Measurements from ENCODE around the gene SV2C. TPM values are rescaled to one million over a fixed set of nuclear protein-coding genes. Genes with fewer than 3 reads are reported as not detected.

The SV2C gene
- total and polyA plus RNA-seq, 10 of the 15 experiments (the other 5 are each of a cell fraction or from before 2014, with no cell fraction given): under 0.01 to 1.1 (median 0.63) TPM

DNA sequence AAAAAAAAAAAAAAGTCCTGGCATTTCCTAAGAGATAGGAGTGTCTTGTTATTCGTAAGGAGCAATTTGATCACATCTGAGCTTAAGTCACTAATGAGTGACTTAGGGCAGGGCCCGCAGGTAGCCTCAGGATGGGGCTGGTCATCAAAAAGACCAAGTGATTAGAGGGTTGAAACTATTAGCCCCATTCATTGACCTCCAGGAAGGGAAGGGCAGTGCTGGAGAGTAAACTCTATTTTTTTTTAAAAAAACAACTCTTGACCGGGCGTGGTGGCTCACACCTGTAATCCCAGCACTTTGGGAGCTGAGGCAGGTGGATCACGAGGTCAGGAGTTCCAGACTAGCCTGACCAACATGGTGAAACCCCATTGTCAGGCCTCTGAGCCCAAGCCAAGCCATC is 273.7 kb downstream of the SV2C start:
- H2AFZ ChIP-seq (ENCODE audit: control insufficient read depth, low read depth, low read length): no peak overlapping the region
- no peaks in the 10 kb centered on the region for H3K27me3 ChIP-seq (replicated peaks in 1 of 2; ENCODE audit: control insufficient read depth in 2 of 2, insufficient read depth in 2 of 2, low read length in 1 of 2)
- intact Hi-C loops (cut with micrococcal nuclease; ENCODE audit: unreplicated experiment): no loop called here
- H3K4me1 ChIP-seq (ENCODE audit: control insufficient read depth, insufficient read depth, low read length): peaks cover 4% of the 10 kb centered on the region; the same call in 1 of the 2 replicates
- H3K27ac ChIP-seq (ENCODE audit: control insufficient read depth, insufficient read depth): no peak overlapping the region
- no peak overlapping the region for H3K4me2 ChIP-seq (ENCODE audit: control insufficient read depth, insufficient read depth)
- no peak for DNase-seq (ENCODE audit: low read depth, low spot score)
- no peaks in the 10 kb centered on the region for H4K20me1 ChIP-seq (ENCODE audit: control insufficient read depth, insufficient read depth)
- CTCF ChIA-PET: no interaction called here
- RAD21 ChIA-PET (ENCODE audit: unreplicated experiment): no interaction called here
- BruUV-seq (replicated peaks): no TSS peak
- no peak for FAIRE-seq
- POLR2A ChIA-PET: no interaction called here
- ATAC-seq: no peak
- no peaks in the 10 kb centered on the region for H3K9me3 ChIP-seq (replicated peaks; ENCODE audit: control insufficient read depth, insufficient read depth, low read length)
- H3K9ac ChIP-seq (ENCODE audit: control insufficient read depth, insufficient read depth, low read length): no peak overlapping the region
- in situ Hi-C loops (cut with MboI): no loop called here
- no peaks in the 10 kb centered on the region for H3K79me2 ChIP-seq (ENCODE audit: control insufficient read depth, insufficient read depth, low read length)
- WGBS (ENCODE audit: insufficient coverage, insufficient replicate concordance, low lambda C conversion rate, missing lambda C conversion rate): 65% methylated on average over 5 of the region's 5 CpGs
- H3K36me3 ChIP-seq (ENCODE audit: control insufficient read depth in 2 of 2, insufficient read depth in 2 of 2, low read length in 1 of 2): no peaks in the 10 kb centered on the region
- H3K4me3 ChIP-seq: no peak overlapping the region
- SMC1A ChIA-PET (ENCODE audit: uncharacterized antibody, unreplicated experiment): no interaction called here
- TF ChIP-seq RAD21 (IDR thresholded peaks at IDR 0.05; ENCODE audit: insufficient read depth, low read depth, low read length): no peak
- no peak for TF ChIP-seq HCFC1 (IDR thresholded peaks at IDR 0.05; ENCODE audit: low read length)
- no peak for TF ChIP-seq CHD4 (IDR thresholded peaks at IDR 0.05)
- TF ChIP-seq NKRF (conservative IDR thresholded peaks at IDR 0.05): no peak
- no peak for TF ChIP-seq NBN (IDR thresholded peaks at IDR 0.05)
- TF ChIP-seq FOXM1 (IDR thresholded peaks at IDR 0.05; ENCODE audit: low read depth, low read length): no peak
- no peak for TF ChIP-seq RELB (IDR thresholded peaks at IDR 0.05; ENCODE audit: low read depth)
- no peak for TF ChIP-seq MYC (IDR thresholded peaks at IDR 0.05; ENCODE audit: insufficient read depth, insufficient read length, insufficient replicate concordance, low read length, severe bottlenecking)
- no peak for TF ChIP-seq YBX1 (IDR thresholded peaks at IDR 0.05)
- TF ChIP-seq CTCF (IDR thresholded peaks at IDR 0.05 in 2 of 3, conservative IDR thresholded peaks at IDR 0.05 in 1 of 3; ENCODE audit: control insufficient read depth in 2 of 3, extremely low read depth in 1 of 3, insufficient read depth in 1 of 3, low read depth in 3 of 3, low read length in 3 of 3): no peak
- no peak for TF ChIP-seq TAF1 (IDR thresholded peaks at IDR 0.05; ENCODE audit: borderline replicate concordance, low read depth, low read length)
- no peak for TF ChIP-seq TCF12 (IDR thresholded peaks at IDR 0.05; ENCODE audit: low read depth, low read length)
- TF ChIP-seq ESRRA (IDR thresholded peaks at IDR 0.05; ENCODE audit: low read length): no peak
- TF ChIP-seq, protein P1, sequence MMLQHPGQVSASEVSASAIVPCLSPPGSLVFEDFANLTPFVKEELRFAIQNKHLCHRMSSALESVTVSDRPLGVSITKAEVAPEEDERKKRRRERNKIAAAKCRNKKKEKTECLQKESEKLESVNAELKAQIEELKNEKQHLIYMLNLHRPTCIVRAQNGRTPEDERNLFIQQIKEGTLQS (IDR thresholded peaks at IDR 0.05; ENCODE audit: borderline replicate concordance, extremely low read depth, low read depth, low read length): no peak
- TF ChIP-seq, protein P2, sequence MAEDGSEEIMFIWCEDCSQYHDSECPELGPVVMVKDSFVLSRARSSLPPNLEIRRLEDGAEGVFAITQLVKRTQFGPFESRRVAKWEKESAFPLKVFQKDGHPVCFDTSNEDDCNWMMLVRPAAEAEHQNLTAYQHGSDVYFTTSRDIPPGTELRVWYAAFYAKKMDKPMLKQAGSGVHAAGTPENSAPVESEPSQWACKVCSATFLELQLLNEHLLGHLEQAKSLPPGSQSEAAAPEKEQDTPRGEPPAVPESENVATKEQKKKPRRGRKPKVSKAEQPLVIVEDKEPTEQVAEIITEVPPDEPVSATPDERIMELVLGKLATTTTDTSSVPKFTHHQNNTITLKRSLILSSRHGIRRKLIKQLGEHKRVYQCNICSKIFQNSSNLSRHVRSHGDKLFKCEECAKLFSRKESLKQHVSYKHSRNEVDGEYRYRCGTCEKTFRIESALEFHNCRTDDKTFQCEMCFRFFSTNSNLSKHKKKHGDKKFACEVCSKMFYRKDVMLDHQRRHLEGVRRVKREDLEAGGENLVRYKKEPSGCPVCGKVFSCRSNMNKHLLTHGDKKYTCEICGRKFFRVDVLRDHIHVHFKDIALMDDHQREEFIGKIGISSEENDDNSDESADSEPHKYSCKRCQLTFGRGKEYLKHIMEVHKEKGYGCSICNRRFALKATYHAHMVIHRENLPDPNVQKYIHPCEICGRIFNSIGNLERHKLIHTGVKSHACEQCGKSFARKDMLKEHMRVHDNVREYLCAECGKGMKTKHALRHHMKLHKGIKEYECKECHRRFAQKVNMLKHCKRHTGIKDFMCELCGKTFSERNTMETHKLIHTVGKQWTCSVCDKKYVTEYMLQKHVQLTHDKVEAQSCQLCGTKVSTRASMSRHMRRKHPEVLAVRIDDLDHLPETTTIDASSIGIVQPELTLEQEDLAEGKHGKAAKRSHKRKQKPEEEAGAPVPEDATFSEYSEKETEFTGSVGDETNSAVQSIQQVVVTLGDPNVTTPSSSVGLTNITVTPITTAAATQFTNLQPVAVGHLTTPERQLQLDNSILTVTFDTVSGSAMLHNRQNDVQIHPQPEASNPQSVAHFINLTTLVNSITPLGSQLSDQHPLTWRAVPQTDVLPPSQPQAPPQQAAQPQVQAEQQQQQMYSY (CRISPR knock-in tag; IDR thresholded peaks at IDR 0.05): no peak
- no peak for TF ChIP-seq NR2F1 (conservative IDR thresholded peaks at IDR 0.05)
